HepG2 (cell line): ENCODE results near the gene COPZ1. TPM values are rescaled to one million over a fixed set of nuclear protein-coding genes. Genes with fewer than 3 reads are reported as not detected.
A peak's percentile ranks its signal among the peaks of the same experiment; 100 is the strongest.

Source experiments
- ATAC-seq: fragments of 200-7000 bp; cut with Tn5 transposase; 3 replicates; pipeline ENCODE4 v1.9.1; 2020; ENCODE audit warnings: mild to moderate bottlenecking, moderate library complexity
- BruUV-seq: library from RNA; stranded (reverse); fragments of 400-500 nt; replicated peaks from 2 replicates; lab custom pipeline; 2021; lab: Mats Ljungman, UMichigan
- CTCF ChIA-PET: fragments of 300-600 bp; formaldehyde crosslinking; extraction: SDS; loops from one replicate; lab custom pipeline; 2021; ENCODE audit warnings: low total read pairs, inconsistent platforms, low intra/inter-chr PET ratio; lab: Yijun Ruan, JAX
- POLR2A ChIA-PET: fragments of 350-600 bp; sonication (Branson Sonifier 250); formaldehyde crosslinking; loops from one replicate; lab custom pipeline; 2020; ENCODE audit warnings: antibody characterized with exemption, inconsistent platforms; lab: Yijun Ruan, JAX
- DNase-seq: peaks from one replicate; pipeline ENCODE4 v3.0.0-alpha.2; 2015; ENCODE audit warnings: low spot score
- FAIRE-seq: peaks from 3 replicates; lab custom pipeline; 2011; peaks lifted over from hg19 to GRCh38; lab: Jason Lieb, UNC
- H2AFZ ChIP-seq: one replicate; pipeline ENCODE4 v1.6.1; 2011; ENCODE audit warnings: low read length, inconsistent platforms
- H3K27ac ChIP-seq: fragments of 300-600 bp; 3 replicates; pipeline ENCODE4 v1.8.0; 2011; ENCODE audit warnings: mixed run types, mild to moderate bottlenecking, mixed read lengths, low read length, inconsistent platforms; ENCODE audit not compliant: insufficient read depth; ENCODE audit errors: extremely low read length
- H3K27me3 ChIP-seq, 2 experiments: fragments of 200-600 bp in 1 of 2; 2 replicates in 1 of 2; 3 replicates in 1 of 2; pipeline versions ENCODE4 v1.6.0 to v1.8.0; 2011; ENCODE audit warnings: low read length in 2 of 2, mild to moderate bottlenecking in 2 of 2, moderate library complexity in 2 of 2, inconsistent platforms in 1 of 2; ENCODE audit not compliant: insufficient read depth in 2 of 2, control insufficient read depth in 1 of 2
- H3K36me3 ChIP-seq, 2 experiments: fragments of 200-600 bp in 1 of 2; replicated peaks in 1 of 2; 2 replicates in 1 of 2; 3 replicates in 1 of 2; pipeline versions ENCODE4 v1.5.1 to v1.8.0; 2011; ENCODE audit warnings: low read length in 2 of 2, inconsistent platforms in 1 of 2; ENCODE audit not compliant: insufficient read depth in 2 of 2, control insufficient read depth in 1 of 2
- H3K4me1 ChIP-seq: 2 replicates; pipeline ENCODE4 v1.5.1; 2012; ENCODE audit warnings: low read length, inconsistent platforms; ENCODE audit not compliant: insufficient read depth
- H3K4me2 ChIP-seq: 2 replicates; pipeline ENCODE4 v1.6.0; 2011; ENCODE audit warnings: low read depth, low read length, inconsistent platforms
- H3K4me3 ChIP-seq, 3 experiments: fragments of 200-600 bp in 1 of 3; sonication (generic), shearing (Covaris generic) in 1 of 3; replicated peaks in 1 of 3; 2 replicates each; pipeline ENCODE4 v1.5.1; 2011 to 2016; ENCODE audit warnings: low read length in 3 of 3, inconsistent platforms in 2 of 3, low read depth in 2 of 3, mild to moderate bottlenecking in 2 of 3, control low read depth in 1 of 3, mixed read lengths in 1 of 3; ENCODE audit not compliant: insufficient read depth in 1 of 3
- H3K79me2 ChIP-seq: one replicate; pipeline ENCODE4 v1.6.1; 2011; ENCODE audit warnings: low read length, inconsistent platforms; ENCODE audit not compliant: insufficient read depth
- H3K9ac ChIP-seq: 2 replicates; pipeline ENCODE4 v1.6.0; 2011; ENCODE audit warnings: mild to moderate bottlenecking, low read depth, low read length, inconsistent platforms; ENCODE audit not compliant: insufficient read depth
- H3K9me3 ChIP-seq: 2 replicates; pipeline ENCODE4 v1.5.1; 2012; ENCODE audit warnings: mild to moderate bottlenecking, low read length
- H4K20me1 ChIP-seq: 2 replicates; pipeline ENCODE4 v1.6.0; 2011; ENCODE audit warnings: inconsistent platforms, mild to moderate bottlenecking, low read length, moderate library complexity; ENCODE audit not compliant: insufficient read depth
- AGO2 ChIP-seq: fragments of 200-400 bp; formaldehyde crosslinking; optimal IDR thresholded peaks from 2 replicates; pipeline ENCODE3; 2017; ENCODE audit warnings: mild to moderate bottlenecking, low read depth, low read length, moderate library complexity
- IRF1 ChIP-seq: sonication (generic); formaldehyde crosslinking; IDR thresholded peaks from 2 replicates; pipeline ENCODE4 v1.4.0; 2020; ENCODE audit warnings: low read depth, mild to moderate bottlenecking, missing genetic modification reagents
- NFE2 ChIP-seq: sonication (generic); formaldehyde crosslinking; IDR thresholded peaks from 2 replicates; pipeline ENCODE4 v1.4.0; 2020; ENCODE audit warnings: missing genetic modification reagents
- POLR2AphosphoS5 ChIP-seq: IDR thresholded peaks from 2 replicates; pipeline ENCODE4 v1.6.1; 2012; ENCODE audit warnings: low read depth, low read length
- POLR2G ChIP-seq: fragments of 200-400 bp; formaldehyde crosslinking; IDR thresholded peaks from 2 replicates; pipeline ENCODE4 v1.6.1; 2018; ENCODE audit warnings: mild to moderate bottlenecking, low read depth, low read length, moderate library complexity
- RBFOX2 ChIP-seq: fragments of 200-400 bp; formaldehyde crosslinking; IDR thresholded peaks from 2 replicates; pipeline ENCODE4 v1.6.1; 2017; ENCODE audit warnings: low read depth, mild to moderate bottlenecking, low read length
- RBM22 ChIP-seq: fragments of 200-400 bp; formaldehyde crosslinking; optimal IDR thresholded peaks from 2 replicates; pipeline ENCODE3; 2017; ENCODE audit warnings: mild to moderate bottlenecking, low read length, moderate library complexity
- RFX1 ChIP-seq: fragments of 450-650 bp; IDR thresholded peaks from 2 replicates; pipeline ENCODE4 v1.6.1; 2017
- SP140L ChIP-seq: sonication (generic); formaldehyde crosslinking; IDR thresholded peaks from 2 replicates; pipeline ENCODE4 v1.4.0; 2020; ENCODE audit warnings: missing genetic modification reagents, borderline replicate concordance
- ZNF530 ChIP-seq: sonication (generic); formaldehyde crosslinking; IDR thresholded peaks from 2 replicates; pipeline ENCODE4 v1.5.0; 2020; ENCODE audit warnings: low read depth, mild to moderate bottlenecking, missing genetic modification reagents
- WGBS: methylation state at CpG from one replicate; pipeline ENCODE4 v1.1.6; 2017; ENCODE audit warnings: low lambda C conversion rate; 5-methylcytosine and 5-hydroxymethylcytosine counted together
- in situ Hi-C: cut with HindIII; loops from 2 replicates; pipeline ENCODE4 v1.10.0; 2017; ENCODE audit warnings: low pct_unique_long_range_greater_than_20kb; ENCODE audit not compliant: extremely low pct_ligation_motif_present
- intact Hi-C: fragments of 100-400 bp; cut with micrococcal nuclease; formaldehyde crosslinking; loops from one replicate; pipeline ENCODE4 v1.10.0; 2022; ENCODE audit not compliant: unreplicated experiment
- polyA plus RNA-seq, 8 experiments: library from polyadenylated mRNA; depleted of rRNA in 3 of 8; stranded (reverse) in 7 of 8; unstranded in 1 of 8; fragments of >200 nt; fragmentation: Illumina TruSeq in 4 of 8; extraction: Trizol in 4 of 8; gene quantifications; 2 replicates each; pipeline versions ENCODE4 v1.2.1 to v1.2.3, GENCODE V29; 2011 to 2016; ENCODE audit warnings: low read depth in 4 of 8, missing spikeins in 1 of 8, mixed read lengths in 1 of 8; ENCODE audit not compliant: insufficient read depth in 1 of 8
- total RNA-seq, 5 experiments: library from RNA; depleted of rRNA; stranded (reverse); fragments of >200 nt; fragmentation: Illumina TruSeq; extraction: Trizol; gene quantifications; 2 replicates each; pipeline ENCODE4 v1.2.3, GENCODE V29; 2016; ENCODE audit warnings: low read depth in 1 of 5

Gene COPZ1
- total and polyA plus RNA-seq, 2 of the 13 experiments (the other 11 are each of a cell fraction or from before 2014, with no cell fraction given) = 125 to 184 TPM

- BruUV-seq = no TSS peak
- peaks cover 48% of the 10 kb centered on the region for H3K4me1 ChIP-seq
- peak overlapping the region; percentile 16 for H3K27ac ChIP-seq
- in situ Hi-C loops = no loop called here
- DNase-seq (no peak), ATAC-seq (no peak), FAIRE-seq (no peak)
- peaks cover 70% of the 10 kb centered on the region for H4K20me1 ChIP-seq
- WGBS = 82% methylated on average over 4 of the region's 5 CpGs
- no peaks in the 10 kb centered on the region; a peak in 1 of 5 replicates for H3K27me3 ChIP-seq
- TF ChIP-seq RFX1 (no peak), RBM22 (peak; percentile 88), POLR2AphosphoS5 (peak; percentile 49), SP140L (CRISPR knock-in tag) (no peak), RBFOX2 (peak; percentile 77), AGO2 (peak; percentile 4), POLR2G (peak; percentile 51; the same call in 1 of the 2 replicates), IRF1 (CRISPR knock-in tag) (no peak), ZNF530 (CRISPR knock-in tag) (no peak), NFE2 (CRISPR knock-in tag) (no peak)
- H3K4me2 ChIP-seq = peak overlapping the region; percentile 44
- no peak overlapping the region for H2AFZ ChIP-seq
- peaks cover 13 to 59% of the 10 kb centered on the region in 2 experiments for H3K36me3 ChIP-seq
- intact Hi-C loops = no loop called here
- CTCF ChIA-PET = no interaction called here
- no peaks in the 10 kb centered on the region for H3K9me3 ChIP-seq
- H3K79me2 ChIP-seq = peaks cover 41% of the 10 kb centered on the region
- POLR2A ChIA-PET = interaction anchor here (1.9 to 5.2 kb wide), 6 partner anchors 9 to 74 kb away, joined by 8 to 65 read pairs (median 11); partner anchors contain the start of genes COPZ1 and NFE2
- H3K9ac ChIP-seq = no peak overlapping the region
- no peak overlapping the region; a peak in 1 of 6 replicates for H3K4me3 ChIP-seq
Observed at GRCh38 chr12:54285150-54286041, 39.5 kb upstream of the COPZ1 start.
